HepG2 (cell line): ENCODE measurements around the gene NDST1. TPM values are rescaled to one million over a fixed set of nuclear protein-coding genes. Genes with fewer than 3 reads are reported as not detected.

ENCODE experiments used
- ATAC-seq: fragments of 200-7000 bp; cut with Tn5 transposase; 3 replicates; pipeline ENCODE4 v1.9.1; 2020; ENCODE audit warnings: mild to moderate bottlenecking, moderate library complexity
- BruUV-seq: library from RNA; stranded (reverse); fragments of 400-500 nt; replicated peaks from 2 replicates; lab custom pipeline; 2021; lab: Mats Ljungman, UMichigan
- CTCF ChIA-PET: fragments of 300-600 bp; formaldehyde crosslinking; extraction: SDS; loops from one replicate; lab custom pipeline; 2021; ENCODE audit warnings: low total read pairs, inconsistent platforms, low intra/inter-chr PET ratio; lab: Yijun Ruan, JAX
- POLR2A ChIA-PET: fragments of 350-600 bp; sonication (Branson Sonifier 250); formaldehyde crosslinking; loops from one replicate; lab custom pipeline; 2020; ENCODE audit warnings: antibody characterized with exemption, inconsistent platforms; lab: Yijun Ruan, JAX
- DNase-seq: peaks from one replicate; pipeline ENCODE4 v3.0.0-alpha.2; 2015; ENCODE audit warnings: low spot score
- FAIRE-seq: peaks from 3 replicates; lab custom pipeline; 2011; peaks lifted over from hg19 to GRCh38; lab: Jason Lieb, UNC
- H2AFZ ChIP-seq: one replicate; pipeline ENCODE4 v1.6.1; 2011; ENCODE audit warnings: low read length, inconsistent platforms
- H3K27ac ChIP-seq: fragments of 300-600 bp; 3 replicates; pipeline ENCODE4 v1.8.0; 2011; ENCODE audit warnings: mixed run types, mild to moderate bottlenecking, mixed read lengths, low read length, inconsistent platforms; ENCODE audit not compliant: insufficient read depth; ENCODE audit errors: extremely low read length
- H3K27me3 ChIP-seq, 2 experiments: fragments of 200-600 bp in 1 of 2; 2 replicates in 1 of 2; 3 replicates in 1 of 2; pipeline versions ENCODE4 v1.6.0 to v1.8.0; 2011; ENCODE audit warnings: low read length in 2 of 2, mild to moderate bottlenecking in 2 of 2, moderate library complexity in 2 of 2, inconsistent platforms in 1 of 2; ENCODE audit not compliant: insufficient read depth in 2 of 2, control insufficient read depth in 1 of 2
- H3K36me3 ChIP-seq, 2 experiments: fragments of 200-600 bp in 1 of 2; replicated peaks in 1 of 2; 2 replicates in 1 of 2; 3 replicates in 1 of 2; pipeline versions ENCODE4 v1.5.1 to v1.8.0; 2011; ENCODE audit warnings: low read length in 2 of 2, inconsistent platforms in 1 of 2; ENCODE audit not compliant: insufficient read depth in 2 of 2, control insufficient read depth in 1 of 2
- H3K4me1 ChIP-seq: 2 replicates; pipeline ENCODE4 v1.5.1; 2012; ENCODE audit warnings: low read length, inconsistent platforms; ENCODE audit not compliant: insufficient read depth
- H3K4me2 ChIP-seq: 2 replicates; pipeline ENCODE4 v1.6.0; 2011; ENCODE audit warnings: low read depth, low read length, inconsistent platforms
- H3K4me3 ChIP-seq, 3 experiments: fragments of 200-600 bp in 1 of 3; sonication (generic), shearing (Covaris generic) in 1 of 3; replicated peaks in 1 of 3; 2 replicates each; pipeline ENCODE4 v1.5.1; 2011 to 2016; ENCODE audit warnings: low read length in 3 of 3, inconsistent platforms in 2 of 3, low read depth in 2 of 3, mild to moderate bottlenecking in 2 of 3, control low read depth in 1 of 3, mixed read lengths in 1 of 3; ENCODE audit not compliant: insufficient read depth in 1 of 3
- H3K79me2 ChIP-seq: one replicate; pipeline ENCODE4 v1.6.1; 2011; ENCODE audit warnings: low read length, inconsistent platforms; ENCODE audit not compliant: insufficient read depth
- H3K9ac ChIP-seq: 2 replicates; pipeline ENCODE4 v1.6.0; 2011; ENCODE audit warnings: mild to moderate bottlenecking, low read depth, low read length, inconsistent platforms; ENCODE audit not compliant: insufficient read depth
- H3K9me3 ChIP-seq: 2 replicates; pipeline ENCODE4 v1.5.1; 2012; ENCODE audit warnings: mild to moderate bottlenecking, low read length
- H4K20me1 ChIP-seq: 2 replicates; pipeline ENCODE4 v1.6.0; 2011; ENCODE audit warnings: inconsistent platforms, mild to moderate bottlenecking, low read length, moderate library complexity; ENCODE audit not compliant: insufficient read depth
- ATF7 ChIP-seq, 2 experiments: fragments of 450-650 bp in 1 of 2; sonication (generic) in 1 of 2; formaldehyde crosslinking in 1 of 2; IDR thresholded peaks; 2 replicates each; pipeline versions ENCODE4 v1.4.0 to v1.6.1; 2016 to 2020; ENCODE audit warnings: antibody characterized with exemption in 1 of 2, mild to moderate bottlenecking in 1 of 2, missing genetic modification reagents in 1 of 2
- DMAP1 ChIP-seq: IDR thresholded peaks from 2 replicates; pipeline ENCODE4 v1.6.1; 2016
- DR1 ChIP-seq: sonication (generic); formaldehyde crosslinking; IDR thresholded peaks from 2 replicates; pipeline ENCODE4 v1.8.0; 2021; ENCODE audit warnings: mild to moderate bottlenecking, missing genetic modification reagents, inconsistent platforms
- POLR2G ChIP-seq: fragments of 200-400 bp; formaldehyde crosslinking; IDR thresholded peaks from 2 replicates; pipeline ENCODE4 v1.6.1; 2018; ENCODE audit warnings: mild to moderate bottlenecking, low read depth, low read length, moderate library complexity
- ZBTB25 ChIP-seq: IDR thresholded peaks from 2 replicates; pipeline ENCODE4 v1.6.1; 2018; ENCODE audit warnings: missing genetic modification reagents
- ZFP1 ChIP-seq: IDR thresholded peaks from 2 replicates; pipeline ENCODE4 v1.6.1; 2016
- ZNF30 ChIP-seq: sonication (generic); formaldehyde crosslinking; IDR thresholded peaks from 2 replicates; pipeline ENCODE4 v1.5.0; 2020; ENCODE audit warnings: mild to moderate bottlenecking, missing genetic modification reagents
- ZNF558 ChIP-seq: sonication (generic); formaldehyde crosslinking; IDR thresholded peaks from 2 replicates; pipeline ENCODE4 v1.9.0; 2022; ENCODE audit warnings: mild to moderate bottlenecking, missing genetic modification reagents, borderline replicate concordance
- ZNF563 ChIP-seq: sonication (generic); formaldehyde crosslinking; IDR thresholded peaks from 2 replicates; pipeline ENCODE4 v1.8.0; 2022; ENCODE audit warnings: mild to moderate bottlenecking, moderate library complexity, missing genetic modification reagents
- ZNF589 ChIP-seq: sonication (generic); formaldehyde crosslinking; conservative IDR thresholded peaks from 2 replicates; pipeline ENCODE4 v1.8.0; 2022; ENCODE audit warnings: mild to moderate bottlenecking, moderate library complexity, missing genetic modification reagents
- ZNF607 ChIP-seq: sonication (generic); formaldehyde crosslinking; IDR thresholded peaks from 2 replicates; pipeline ENCODE4 v1.5.1; 2020; ENCODE audit warnings: missing genetic modification reagents, mild to moderate bottlenecking, borderline replicate concordance
- ZNF672 ChIP-seq: sonication (generic); formaldehyde crosslinking; IDR thresholded peaks from 2 replicates; pipeline ENCODE4 v1.8.1; 2022; ENCODE audit warnings: missing genetic modification reagents
- ZNF724P ChIP-seq: sonication (generic); formaldehyde crosslinking; IDR thresholded peaks from 2 replicates; pipeline ENCODE4 v1.8.0; 2022; ENCODE audit warnings: missing genetic modification reagents, borderline replicate concordance
- ZNF749 ChIP-seq: sonication (generic); formaldehyde crosslinking; IDR thresholded peaks from 2 replicates; pipeline ENCODE4 v1.8.0; 2022; ENCODE audit warnings: mild to moderate bottlenecking, missing genetic modification reagents, moderate library complexity, borderline replicate concordance
- ZNF768 ChIP-seq: sonication (generic); formaldehyde crosslinking; IDR thresholded peaks from 2 replicates; pipeline ENCODE4 v1.4.0; 2020; ENCODE audit warnings: missing genetic modification reagents
- ZNF776 ChIP-seq: sonication (generic); formaldehyde crosslinking; IDR thresholded peaks from 2 replicates; pipeline ENCODE4 v1.4.0; 2020; ENCODE audit warnings: mild to moderate bottlenecking, missing genetic modification reagents
- WGBS: methylation state at CpG from one replicate; pipeline ENCODE4 v1.1.6; 2017; ENCODE audit warnings: low lambda C conversion rate; 5-methylcytosine and 5-hydroxymethylcytosine counted together
- in situ Hi-C: cut with HindIII; loops from 2 replicates; pipeline ENCODE4 v1.10.0; 2017; ENCODE audit warnings: low pct_unique_long_range_greater_than_20kb; ENCODE audit not compliant: extremely low pct_ligation_motif_present
- intact Hi-C: fragments of 100-400 bp; cut with micrococcal nuclease; formaldehyde crosslinking; loops from one replicate; pipeline ENCODE4 v1.10.0; 2022; ENCODE audit not compliant: unreplicated experiment
- polyA plus RNA-seq, 8 experiments: library from polyadenylated mRNA; depleted of rRNA in 3 of 8; stranded (reverse) in 7 of 8; unstranded in 1 of 8; fragments of >200 nt; fragmentation: Illumina TruSeq in 4 of 8; extraction: Trizol in 4 of 8; gene quantifications; 2 replicates each; pipeline versions ENCODE4 v1.2.1 to v1.2.3, GENCODE V29; 2011 to 2016; ENCODE audit warnings: low read depth in 4 of 8, missing spikeins in 1 of 8, mixed read lengths in 1 of 8; ENCODE audit not compliant: insufficient read depth in 1 of 8
- total RNA-seq, 5 experiments: library from RNA; depleted of rRNA; stranded (reverse); fragments of >200 nt; fragmentation: Illumina TruSeq; extraction: Trizol; gene quantifications; 2 replicates each; pipeline ENCODE4 v1.2.3, GENCODE V29; 2016; ENCODE audit warnings: low read depth in 1 of 5
- TF ChIP-seq, protein P1 (sequence below): sonication (generic); formaldehyde crosslinking; IDR thresholded peaks from 2 replicates; pipeline ENCODE4 v1.5.1; 2020; ENCODE audit warnings: missing genetic modification reagents, mild to moderate bottlenecking, borderline replicate concordance

Gene NDST1
- total and polyA plus RNA-seq, 2 of the 13 experiments (the other 11 are each of a cell fraction or from before 2014, with no cell fraction given) = 23.8 to 26.2 TPM

- Histone ChIP-seq H4K20me1 (no peaks in the 10 kb centered on the region), H3K4me3 (no peak overlapping the region), H3K4me1 (peaks cover 8% of the 10 kb centered on the region), H3K27me3 (peaks cover 8 to 46% of the 10 kb centered on the region in 2 experiments; a peak in 4 of 5 replicates), H3K9ac (no peak overlapping the region), H3K79me2 (no peaks in the 10 kb centered on the region), H2AFZ (no peak overlapping the region), H3K9me3 (no peaks in the 10 kb centered on the region), H3K27ac (no peak overlapping the region), H3K36me3 (no peaks in the 10 kb centered on the region), H3K4me2 (no peak overlapping the region)
- intact Hi-C loops (no loop called here), in situ Hi-C loops (no loop called here)
- 50% methylated on average over 4 of the region's 5 CpGs for WGBS
- ATAC-seq = no peak
- CTCF ChIA-PET = no interaction called here
- POLR2A ChIA-PET = no interaction called here
- no peak for FAIRE-seq
- BruUV-seq = no TSS peak
- no peak for DNase-seq
- no peak for TF ChIP-seq ZNF672 (CRISPR knock-in tag)
- TF ChIP-seq ZNF30 (CRISPR knock-in tag) = no peak
- TF ChIP-seq ZNF607 (CRISPR knock-in tag) = no peak
Measured at GRCh38 chr5:150599281-150599680, 91.3 kb downstream of the NDST1 start.

- ATAC-seq (0 out of 3 replicates have a peak, but pooled peaks have one; percentile 14), FAIRE-seq (no peak), DNase-seq (no peak)
- no peak overlapping the region for H2AFZ ChIP-seq
- 30% methylated on average over 4 of the region's 11 CpGs for WGBS
- no peaks in the 10 kb centered on the region for H3K79me2 ChIP-seq
- no peak overlapping the region for H3K4me2 ChIP-seq
- no peaks in the 10 kb centered on the region for H3K36me3 ChIP-seq
- in situ Hi-C loops = no loop called here
- intact Hi-C loops = no loop called here
- H4K20me1 ChIP-seq = no peaks in the 10 kb centered on the region
- peaks cover 11% of the 10 kb centered on the region for H3K4me1 ChIP-seq
- no peak overlapping the region for H3K27ac ChIP-seq
- no peak overlapping the region for H3K4me3 ChIP-seq
- no peaks in the 10 kb centered on the region for H3K9me3 ChIP-seq
- peaks cover 8 to 43% of the 10 kb centered on the region in 2 experiments; a peak in 4 of 5 replicates for H3K27me3 ChIP-seq
- POLR2A ChIA-PET = no interaction called here
- BruUV-seq = no TSS peak
- no peak overlapping the region for H3K9ac ChIP-seq
- CTCF ChIA-PET = no interaction called here
- TF ChIP-seq, protein P1, sequence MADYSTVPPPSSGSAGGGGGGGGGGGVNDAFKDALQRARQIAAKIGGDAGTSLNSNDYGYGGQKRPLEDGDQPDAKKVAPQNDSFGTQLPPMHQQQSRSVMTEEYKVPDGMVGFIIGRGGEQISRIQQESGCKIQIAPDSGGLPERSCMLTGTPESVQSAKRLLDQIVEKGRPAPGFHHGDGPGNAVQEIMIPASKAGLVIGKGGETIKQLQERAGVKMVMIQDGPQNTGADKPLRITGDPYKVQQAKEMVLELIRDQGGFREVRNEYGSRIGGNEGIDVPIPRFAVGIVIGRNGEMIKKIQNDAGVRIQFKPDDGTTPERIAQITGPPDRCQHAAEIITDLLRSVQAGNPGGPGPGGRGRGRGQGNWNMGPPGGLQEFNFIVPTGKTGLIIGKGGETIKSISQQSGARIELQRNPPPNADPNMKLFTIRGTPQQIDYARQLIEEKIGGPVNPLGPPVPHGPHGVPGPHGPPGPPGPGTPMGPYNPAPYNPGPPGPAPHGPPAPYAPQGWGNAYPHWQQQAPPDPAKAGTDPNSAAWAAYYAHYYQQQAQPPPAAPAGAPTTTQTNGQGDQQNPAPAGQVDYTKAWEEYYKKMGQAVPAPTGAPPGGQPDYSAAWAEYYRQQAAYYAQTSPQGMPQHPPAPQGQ = no peak
- TF ChIP-seq ZNF768 (CRISPR knock-in tag) (peak; percentile 87), ZNF558 (CRISPR knock-in tag) (no peak), ZBTB25 (CRISPR knock-in tag) (no peak), ZNF589 (CRISPR knock-in tag) (no peak), ZNF749 (CRISPR knock-in tag) (no peak), DR1 (CRISPR knock-in tag) (no peak), ZNF607 (CRISPR knock-in tag) (no peak), ATF7 (IDR thresholded peaks at IDR 0.05) (peak; percentile 69), ATF7 (CRISPR knock-in tag; IDR thresholded peaks at IDR 0.05) (no peak), ZFP1 (CRISPR knock-in tag) (no peak), POLR2G (no peak), ZNF724P (CRISPR knock-in tag) (no peak), ZNF776 (CRISPR knock-in tag) (no peak), ZNF563 (CRISPR knock-in tag) (no peak), DMAP1 (CRISPR knock-in tag) (no peak)
Measured at GRCh38 chr5:150599917-150600511, 92.1 kb downstream of the NDST1 start.
